Bone marrow (tissue), 2 donors: ENCODE results near the gene FETUB.
"Not testable (repeated sequence)": the region's sequence is repeated elsewhere in the genome, so short reads cannot be mapped to it uniquely, and the experiment has no call there.

Experiments
- DNase-seq, 2 donors: peaks; one replicate each; lab custom pipeline; 2025; lab: John Stamatoyannopoulos, UW

FETUB gene

DNA sequence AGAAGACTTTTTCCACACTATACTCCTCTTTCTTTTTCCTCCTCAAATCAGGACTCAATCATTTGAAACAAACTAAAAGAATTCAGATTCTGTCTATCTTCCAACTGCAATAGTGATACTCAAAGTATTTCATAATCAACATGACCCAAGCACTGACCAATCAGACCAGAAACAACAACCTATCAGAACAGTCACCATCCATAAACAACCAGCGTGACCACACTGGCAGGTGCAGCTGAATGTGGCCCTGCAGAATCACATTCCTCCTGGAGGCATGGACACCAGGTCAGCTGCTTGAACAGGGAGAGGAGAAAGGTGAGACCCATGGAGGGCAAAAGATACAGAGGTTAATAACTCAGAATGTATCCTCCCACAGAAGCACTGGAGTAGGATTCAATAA lies 39.0 kb downstream of the FETUB start:
- no peak for DNase-seq

DNA sequence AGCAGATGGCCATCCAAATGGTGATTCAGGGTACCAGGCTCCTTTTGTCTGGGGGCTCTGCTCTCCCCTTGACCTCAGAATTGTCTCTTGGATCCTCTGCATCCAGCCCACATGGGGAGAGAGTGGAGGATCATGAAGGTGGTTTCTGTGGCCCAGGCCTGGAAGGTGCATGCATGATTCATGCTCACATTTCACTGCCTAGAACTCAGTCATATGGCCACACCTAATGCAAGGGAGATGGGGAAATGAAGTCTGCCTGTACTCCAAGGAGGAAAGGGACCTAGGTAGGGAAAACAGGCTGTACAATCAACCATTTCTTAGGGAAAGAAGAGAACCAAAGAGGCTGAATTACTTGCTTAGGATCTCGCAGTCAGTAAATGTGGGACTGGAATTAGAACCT lies 40.7 kb downstream of the FETUB start:
- no peak for DNase-seq

DNA sequence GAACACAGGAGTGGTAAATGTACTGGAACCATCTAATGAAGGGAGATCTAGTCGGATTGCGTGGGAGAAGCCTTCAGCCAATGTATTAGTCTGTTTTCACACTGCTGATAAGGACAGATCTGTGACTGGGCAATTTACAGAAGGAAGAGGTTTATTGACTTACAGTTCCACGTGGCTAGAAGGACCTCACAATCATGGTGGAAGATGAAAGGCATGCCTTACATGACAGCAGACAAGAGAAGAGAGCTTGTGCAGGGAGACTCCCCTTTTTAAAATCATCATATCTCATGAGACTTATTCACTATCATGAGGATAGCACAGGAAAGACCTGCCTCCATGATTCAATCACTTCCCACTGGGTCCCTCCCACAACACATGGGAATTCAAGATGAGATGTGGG lies 42.6 kb downstream of the FETUB start:
- DNase-seq: no peak

GRCh38 chr3:186683979-186684378 lies 43.8 kb downstream of the FETUB start:
- no peak for DNase-seq

DNA sequence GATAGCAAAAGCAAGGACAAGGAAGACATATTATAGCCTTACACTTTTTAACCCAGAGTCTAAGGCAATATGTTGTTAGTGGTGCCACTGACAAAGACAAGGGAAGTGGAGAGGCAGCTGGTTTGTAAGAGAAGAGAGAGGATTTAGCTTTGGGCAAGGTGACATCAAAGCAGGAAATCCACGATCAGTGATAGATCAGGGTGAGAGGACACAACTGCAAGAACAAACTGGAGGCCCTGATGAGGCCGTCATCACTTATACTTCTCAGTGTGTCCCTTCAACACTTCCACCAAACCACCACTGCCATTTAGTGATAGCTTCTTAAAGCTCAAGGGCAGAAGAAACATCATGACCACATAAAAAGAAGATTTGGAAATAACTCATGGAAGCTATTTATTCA lies 46.3 kb downstream of the FETUB start:
- DNase-seq: not testable (repeated sequence)

DNA sequence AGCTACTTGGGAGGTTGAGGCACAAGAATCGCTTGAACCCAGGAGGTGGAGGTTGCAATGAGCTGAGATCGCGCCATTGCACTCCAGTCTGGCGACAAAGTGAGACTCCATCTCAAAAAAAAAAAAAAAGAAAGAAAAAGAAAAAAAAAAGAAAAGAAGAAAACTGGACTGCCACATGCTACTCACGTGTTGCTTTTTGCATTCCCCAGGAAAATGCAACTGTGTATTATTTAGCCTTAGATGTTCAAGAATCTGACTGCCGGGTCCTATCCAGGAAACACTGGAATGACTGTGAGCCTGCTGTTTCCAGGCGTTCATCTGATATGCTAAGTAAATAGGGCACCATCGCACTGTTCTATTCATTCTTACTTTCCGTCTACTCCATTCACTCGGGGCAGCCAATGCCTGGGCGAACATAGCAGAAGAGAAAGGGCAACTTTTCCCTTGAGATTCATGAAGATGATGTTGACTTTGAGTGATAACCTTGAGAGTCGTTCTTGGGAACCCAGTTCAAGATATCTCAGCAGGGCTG lies 47.0 kb downstream of the FETUB start:
- DNase-seq: no peak

DNA sequence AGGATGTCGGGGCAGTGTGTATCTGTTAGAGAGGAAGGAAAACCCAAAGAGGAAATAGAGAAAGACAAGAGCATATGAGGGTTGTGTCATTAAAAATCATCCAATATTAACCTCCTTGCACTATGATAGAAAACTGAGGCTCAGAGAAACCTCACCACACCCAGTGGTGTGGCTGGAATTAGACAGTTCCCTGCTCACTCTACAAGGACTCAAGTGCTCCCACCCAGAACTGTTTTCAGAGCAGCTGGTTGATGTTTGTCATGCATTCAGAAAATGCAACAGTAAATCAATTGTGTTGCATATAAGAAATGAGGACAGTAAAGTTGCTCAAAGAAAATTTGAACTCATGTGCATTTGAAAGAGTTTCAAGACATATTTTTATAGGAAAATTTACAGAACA lies 50.1 kb downstream of the FETUB start:
- DNase-seq: not testable (repeated sequence)

DNA sequence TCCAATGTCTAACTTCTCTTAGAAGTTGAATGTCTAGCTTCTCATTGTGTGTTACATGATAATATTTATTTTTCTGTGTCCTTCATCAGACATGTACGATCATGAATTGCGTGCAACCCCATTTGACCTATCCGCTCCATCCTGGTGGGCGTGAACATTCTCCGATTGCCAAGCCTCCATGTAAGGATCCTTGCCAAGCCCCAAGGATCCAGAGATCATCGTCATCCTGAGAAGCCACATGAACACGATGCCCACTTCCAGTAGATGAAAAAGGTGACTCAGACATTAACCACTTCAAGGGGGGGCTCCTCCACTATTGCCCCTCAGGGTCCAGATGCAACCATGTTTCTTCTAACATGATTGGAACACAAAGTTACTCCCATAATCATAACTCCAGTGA lies 51.5 kb downstream of the FETUB start:
- DNase-seq: no peak

DNA sequence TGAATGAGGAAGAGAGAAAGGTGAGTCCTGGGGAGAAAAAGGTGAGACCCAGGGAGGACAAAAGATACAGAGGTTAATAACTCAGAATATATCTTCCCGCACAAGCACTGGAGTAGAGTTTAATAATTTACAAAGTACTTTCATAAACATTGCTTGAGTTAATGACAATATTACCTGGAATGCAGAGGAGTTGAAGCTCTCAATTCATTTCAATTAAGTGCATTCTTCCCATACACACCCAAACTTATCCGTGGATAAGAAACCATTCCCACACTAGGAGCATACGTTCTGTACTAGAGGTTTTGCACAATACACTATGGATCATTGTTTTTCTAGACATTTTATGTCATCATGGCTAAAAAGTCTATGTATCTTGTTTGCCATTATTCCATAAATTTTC lies 53.6 kb downstream of the FETUB start:
- no peak for DNase-seq

- DNase-seq: no peak
Measured at GRCh38 chr3:186694288-186695032, 54.3 kb downstream of the FETUB start.

- no peak for DNase-seq
Measured at GRCh38 chr3:186696522-186696921, 56.3 kb downstream of the FETUB start.

DNA sequence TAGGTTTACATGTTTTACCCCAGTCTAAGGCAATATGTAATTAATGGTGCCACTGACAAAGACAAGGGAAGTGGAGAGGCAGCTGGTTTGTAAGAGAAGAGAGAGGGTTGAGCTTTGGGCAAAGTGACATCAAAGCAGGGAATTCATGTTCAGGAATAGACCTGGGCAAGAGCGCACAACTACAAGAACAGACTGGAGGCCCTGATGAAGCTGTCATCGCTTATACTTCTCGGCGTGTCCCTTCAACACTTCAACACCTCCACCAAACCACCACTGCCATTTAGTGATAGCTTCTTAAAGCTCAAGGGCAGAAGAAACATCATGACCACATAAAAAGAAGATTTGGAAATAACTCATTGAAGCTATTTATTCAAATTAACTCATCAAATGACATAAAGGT lies 57.3 kb downstream of the FETUB start:
- no peak for DNase-seq

GRCh38 chr3:186700267-186700666 lies 60.1 kb downstream of the FETUB start:
- no peak for DNase-seq

- not testable (repeated sequence) for DNase-seq
Measured at GRCh38 chr3:186702451-186702850, 62.3 kb downstream of the FETUB start.
